Activated T-cell treated with anti-CD3 and anti-CD28 coated beads, Interleukin-2, amount 50 U/mL, for 1 hour (primary cell): ENCODE results near the gene RBMS1.
"Not testable (repeated sequence)": the region's sequence is repeated elsewhere in the genome, so short reads cannot be mapped to it uniquely, and the experiment has no call there.

Experiments used
- DNase-seq: peaks from one replicate; pipeline ENCODE4 v3.0.0-alpha.2; 2020

The RBMS1 gene

GRCh38 chr2:160469164-160469563 lies 24.4 kb downstream of the RBMS1 start:
- no peak for DNase-seq

- no peak for DNase-seq
Measured at GRCh38 chr2:160467086-160467485, 26.5 kb downstream of the RBMS1 start.

GRCh38 chr2:160465406-160465805 lies 28.2 kb downstream of the RBMS1 start:
- no peak for DNase-seq

- no peak for DNase-seq
Measured at GRCh38 chr2:160465002-160465401, 28.6 kb downstream of the RBMS1 start.

GRCh38 chr2:160464017-160464416 lies 29.6 kb downstream of the RBMS1 start:
- no peak for DNase-seq

- DNase-seq = no peak
Measured at GRCh38 chr2:160463245-160463644, 30.4 kb downstream of the RBMS1 start.

- DNase-seq = no peak
Measured at GRCh38 chr2:160460333-160460731, 33.3 kb downstream of the RBMS1 start.

- DNase-seq = no peak
Measured at GRCh38 chr2:160459538-160460332, 33.9 kb downstream of the RBMS1 start.

GRCh38 chr2:160458718-160459453 lies 34.7 kb downstream of the RBMS1 start:
- no peak for DNase-seq

GRCh38 chr2:160457588-160457987 lies 36.0 kb downstream of the RBMS1 start:
- no peak for DNase-seq

GRCh38 chr2:160454070-160454797 lies 39.4 kb downstream of the RBMS1 start:
- no peak for DNase-seq

- DNase-seq = no peak
Measured at GRCh38 chr2:160453111-160453820, 40.3 kb downstream of the RBMS1 start.

- DNase-seq = no peak
Measured at GRCh38 chr2:160450486-160450885, 43.1 kb downstream of the RBMS1 start.

GRCh38 chr2:160448821-160449220 lies 44.8 kb downstream of the RBMS1 start:
- DNase-seq = not testable (repeated sequence)

- DNase-seq = no peak
Measured at GRCh38 chr2:160445673-160446072, 47.9 kb downstream of the RBMS1 start.

- DNase-seq = no peak
Measured at GRCh38 chr2:160442603-160443002, 51.0 kb downstream of the RBMS1 start.

- DNase-seq = no peak
Measured at GRCh38 chr2:160440888-160441287, 52.7 kb downstream of the RBMS1 start.

- not testable (repeated sequence) for DNase-seq
Measured at GRCh38 chr2:160439038-160439437, 54.6 kb downstream of the RBMS1 start.

- no peak for DNase-seq
Measured at GRCh38 chr2:160437273-160437672, 56.3 kb downstream of the RBMS1 start.

- DNase-seq = no peak
Measured at GRCh38 chr2:160434254-160434948, 59.2 kb downstream of the RBMS1 start.

- no peak for DNase-seq
Measured at GRCh38 chr2:160433466-160434140, 60.0 kb downstream of the RBMS1 start.

GRCh38 chr2:160432633-160433032 lies 61.0 kb downstream of the RBMS1 start:
- DNase-seq = no peak
